ENCODE results near the gene EOLA1. TPM values are rescaled to one million over a fixed set of nuclear protein-coding genes. Genes with fewer than 3 reads are reported as not detected.
"Not testable (repeated sequence)": the region's sequence is repeated elsewhere in the genome, so short reads cannot be mapped to it uniquely, and the experiment has no call there.

EOLA1 gene
- total RNA-seq, 1 experiment from 2014 or later, result 24.3 TPM

DNA sequence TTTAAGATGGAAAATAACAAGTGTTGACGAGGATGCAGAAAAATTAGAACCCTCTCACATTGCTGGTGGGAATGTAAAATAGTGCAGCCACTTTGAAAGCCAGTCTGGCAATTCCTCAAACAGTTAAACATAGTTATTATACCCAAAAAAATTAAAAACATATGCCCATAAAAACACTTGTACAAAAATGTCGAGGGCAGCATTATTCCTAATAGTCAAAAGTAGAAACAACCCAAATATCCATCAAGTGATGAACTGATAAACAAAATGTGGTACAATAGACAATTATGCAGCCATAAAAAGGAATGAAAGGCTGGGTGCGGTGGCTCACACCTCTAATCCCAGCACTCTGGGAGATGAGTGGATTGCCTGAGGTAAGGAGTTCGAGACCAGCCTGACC, 42.0 kb upstream of the EOLA1 start:
- Histone ChIP-seq H3K4me1 (replicated peaks; ENCODE audit: insufficient read depth) (peaks cover 49% of the 10 kb centered on the region), H3K27me3 (ENCODE audit: insufficient read depth, low read depth) (no peaks in the 10 kb centered on the region), H3K79me2 (ENCODE audit: low read depth) (peaks cover 15% of the 10 kb centered on the region), H4K20me1 (ENCODE audit: insufficient read depth) (no peaks in the 10 kb centered on the region), H3K4me2 (no peak overlapping the region), H3F3A (ENCODE audit: insufficient read depth, low read depth) (peaks cover 48% of the 10 kb centered on the region), H3K4me3 (no peak overlapping the region), H3K9me2 (ENCODE audit: insufficient read depth) (no peaks in the 10 kb centered on the region), H3K36me3 (ENCODE audit: low read depth) (peaks cover 62% of the 10 kb centered on the region), H3K27ac (no peak overlapping the region), H3K9me3 (ENCODE audit: insufficient read depth, low read depth) (no peaks in the 10 kb centered on the region), H2AFZ (no peak overlapping the region)
- ChIA-PET CTCF (interaction anchor here (0.7 kb wide), 1 partner anchor 1199 kb away, joined by 9 read pairs; no protein-coding TSS in a partner anchor), POLR2A (ENCODE audit: unreplicated experiment) (no interaction called here)
- no peak for TF ChIP-seq EZH2 (IDR thresholded peaks at IDR 0.05; ENCODE audit: low read depth)
- TF ChIP-seq CTCF (conservative IDR thresholded peaks at IDR 0.05), result no peak
- intact Hi-C loops (cut with micrococcal nuclease; ENCODE audit: unreplicated experiment), result loop anchor here (10.0 kb wide), 1 partner anchor 1584 kb away; the partner anchor contains the start of gene FMR1
- BruUV-seq (replicated peaks), result no TSS peak
- no peak for DNase-seq

- Histone ChIP-seq H3K27ac (no peak overlapping the region), H3K36me3 (ENCODE audit: low read depth) (peaks cover 52% of the 10 kb centered on the region), H3K4me1 (replicated peaks; ENCODE audit: insufficient read depth) (peaks cover 46% of the 10 kb centered on the region), H3K79me2 (ENCODE audit: low read depth) (peaks cover 24% of the 10 kb centered on the region), H3K27me3 (ENCODE audit: insufficient read depth, low read depth) (no peaks in the 10 kb centered on the region), H3K9me3 (ENCODE audit: insufficient read depth, low read depth) (no peaks in the 10 kb centered on the region), H3F3A (ENCODE audit: insufficient read depth, low read depth) (peaks cover 47% of the 10 kb centered on the region), H3K4me3 (no peak overlapping the region), H2AFZ (no peak overlapping the region), H3K9me2 (ENCODE audit: insufficient read depth) (no peaks in the 10 kb centered on the region), H3K4me2 (no peak overlapping the region), H4K20me1 (ENCODE audit: insufficient read depth) (no peaks in the 10 kb centered on the region)
- no peak for TF ChIP-seq CTCF (conservative IDR thresholded peaks at IDR 0.05)
- TF ChIP-seq EZH2 (IDR thresholded peaks at IDR 0.05; ENCODE audit: low read depth), result no peak
- CTCF ChIA-PET, result no interaction called here
- no peak for DNase-seq
- intact Hi-C loops (cut with micrococcal nuclease; ENCODE audit: unreplicated experiment), result loop anchor here (10.0 kb wide), 1 partner anchor 1585 kb away; the partner anchor contains the start of gene FMR1
- no TSS peak for BruUV-seq (replicated peaks)
- POLR2A ChIA-PET (ENCODE audit: unreplicated experiment), result no interaction called here
Measured at GRCh38 chrX:149499766-149500165, 41.0 kb upstream of the EOLA1 start.

GRCh38 chrX:149502923-149503322, 37.9 kb upstream of the EOLA1 start:
- BruUV-seq (replicated peaks); H3K4me2 ChIP-seq: not testable (repeated sequence)

GRCh38 chrX:149503446-149503845, 37.4 kb upstream of the EOLA1 start:
- H3K9me3 ChIP-seq (ENCODE audit: insufficient read depth, low read depth); H3K4me3 ChIP-seq; H3K27me3 ChIP-seq (ENCODE audit: insufficient read depth, low read depth); H3K27ac ChIP-seq; intact Hi-C loops (cut with micrococcal nuclease; ENCODE audit: unreplicated experiment); H3K9me2 ChIP-seq (ENCODE audit: insufficient read depth); H2AFZ ChIP-seq; CTCF ChIA-PET; H4K20me1 ChIP-seq (ENCODE audit: insufficient read depth); BruUV-seq (replicated peaks): not testable (repeated sequence)
- Histone ChIP-seq H3F3A (ENCODE audit: insufficient read depth, low read depth) (peaks cover 25% of the 10 kb centered on the region; the same call in 1 of the 2 replicates), H3K36me3 (ENCODE audit: low read depth) (peaks cover 24% of the 10 kb centered on the region), H3K4me2 (peak overlapping the region; percentile 93), H3K79me2 (ENCODE audit: low read depth) (peaks cover 25% of the 10 kb centered on the region), H3K4me1 (replicated peaks; ENCODE audit: insufficient read depth) (peaks cover 29% of the 10 kb centered on the region)
- peak; percentile 86 to 92 for DNase-seq
- POLR2A ChIA-PET (ENCODE audit: unreplicated experiment), result interaction anchor here (0.7 to 1.2 kb wide), 2 partner anchors 36 to 435 kb away, joined by 3 to 4 read pairs; partner anchors contain the start of gene EOLA2

More at GRCh38 chrX:149502923-149503322, 37.9 kb upstream of the EOLA1 start:
- H3K9me3 ChIP-seq (ENCODE audit: insufficient read depth, low read depth); intact Hi-C loops (cut with micrococcal nuclease; ENCODE audit: unreplicated experiment); H3K27ac ChIP-seq; DNase-seq; CTCF ChIA-PET; H3K9me2 ChIP-seq (ENCODE audit: insufficient read depth); H2AFZ ChIP-seq; H3K4me3 ChIP-seq; H4K20me1 ChIP-seq (ENCODE audit: insufficient read depth); H3K27me3 ChIP-seq (ENCODE audit: insufficient read depth, low read depth): not testable (repeated sequence)
- POLR2A ChIA-PET (ENCODE audit: unreplicated experiment), result interaction anchor here (0.7 to 1.2 kb wide), 2 partner anchors 37 to 435 kb away, joined by 3 to 4 read pairs; partner anchors contain the start of gene EOLA2
- Histone ChIP-seq H3K4me1 (replicated peaks; ENCODE audit: insufficient read depth) (peaks cover 34% of the 10 kb centered on the region), H3F3A (ENCODE audit: insufficient read depth, low read depth) (peaks cover 31% of the 10 kb centered on the region; the same call in 1 of the 2 replicates), H3K36me3 (ENCODE audit: low read depth) (peaks cover 30% of the 10 kb centered on the region), H3K79me2 (ENCODE audit: low read depth) (peaks cover 25% of the 10 kb centered on the region)
